Esophagus (tissue), 2 donors: ENCODE measurements around the gene ISG20. TPM values are rescaled to one million over a fixed set of nuclear protein-coding genes. Genes with fewer than 3 reads are reported as not detected.
"Not testable (repeated sequence)": the region's sequence is repeated elsewhere in the genome, so short reads cannot be mapped to it uniquely, and the experiment has no call there.

Experiments
- H3K27ac ChIP-seq, 2 donors: one replicate each; pipeline ENCODE4 v1.5.1; 2013; ENCODE audit warnings: low read depth in 2 of 2, mild to moderate bottlenecking in 2 of 2, inconsistent platforms in 1 of 2, low read length in 1 of 2, moderate library complexity in 1 of 2
- H3K27me3 ChIP-seq, 2 donors: one replicate each; pipeline ENCODE4 v1.6.1; 2013; ENCODE audit warnings: low read length in 2 of 2, control low read depth in 1 of 2, mild to moderate bottlenecking in 1 of 2; ENCODE audit not compliant: insufficient read depth in 2 of 2, control insufficient read depth in 1 of 2
- H3K36me3 ChIP-seq, 2 donors: one replicate each; pipeline ENCODE4 v1.6.1; 2013; ENCODE audit warnings: low read length in 1 of 2; ENCODE audit not compliant: control insufficient read depth in 2 of 2, insufficient read depth in 2 of 2
- H3K4me1 ChIP-seq, 2 donors: one replicate each; pipeline ENCODE4 v1.6.1; 2013; ENCODE audit warnings: low read length in 1 of 2; ENCODE audit not compliant: control insufficient read depth in 2 of 2, insufficient read depth in 2 of 2
- H3K4me3 ChIP-seq, 2 donors: one replicate each; pipeline ENCODE4 v1.5.1; 2013; ENCODE audit warnings: low read length in 2 of 2, mild to moderate bottlenecking in 2 of 2, low read depth in 1 of 2, moderate library complexity in 1 of 2
- H3K9me3 ChIP-seq, 2 donors: one replicate each; pipeline ENCODE4 v1.6.1; 2013; ENCODE audit warnings: mild to moderate bottlenecking in 2 of 2, low read depth in 1 of 2, low read length in 1 of 2, moderate library complexity in 1 of 2; ENCODE audit not compliant: control insufficient read depth in 2 of 2, insufficient read depth in 1 of 2
- WGBS, 2 donors: extraction: QIAGEN DNeasy Blood & Tissue Kit; methylation state at CpG; one replicate each; pipeline ENCODE4 v1.1.7; 2013; 5-methylcytosine and 5-hydroxymethylcytosine counted together
- polyA plus RNA-seq, 2 donors: library from polyadenylated mRNA; stranded (reverse); fragments of 200-250 nt; gene quantifications; one replicate each; pipeline ENCODE4 v1.2.3, GENCODE V29; 2013
- donor health status: healthy with polysubstance abuse.
- donor health status: Bipolar disorder and iron deficiency.

Gene ISG20
- polyA plus RNA-seq, 2 donors = 25.1 to 30.4 TPM

DNA sequence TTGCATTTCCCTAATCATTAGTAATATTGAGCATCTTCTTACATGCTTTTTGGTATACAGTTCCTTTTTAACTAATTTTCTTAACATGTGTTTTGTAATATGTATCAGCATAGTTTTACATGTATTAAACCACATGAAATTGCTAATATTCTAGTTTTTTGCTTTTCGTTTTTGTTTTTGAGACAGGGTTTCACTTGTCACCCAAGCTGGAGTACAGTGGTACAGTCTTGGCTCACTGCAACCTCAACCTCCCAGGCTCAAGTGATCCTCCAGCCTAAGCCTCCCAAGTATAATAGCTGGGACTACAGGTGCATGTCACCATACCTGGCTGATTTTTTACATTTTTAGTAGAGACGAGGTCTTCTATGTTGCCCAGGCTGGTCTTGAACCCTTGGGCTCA is 4.4 kb upstream of the ISG20 start:
- no peaks in the 10 kb centered on the region for H3K27me3 ChIP-seq
- peaks cover 6 to 9% of the 10 kb centered on the region in 2 donors for H3K36me3 ChIP-seq
- WGBS, 2 donors = 86 to 92% methylated on average over 2 of the region's 2 CpGs
- no peaks in the 10 kb centered on the region for H3K9me3 ChIP-seq
- H3K4me1 ChIP-seq = peaks cover 3 to 22% of the 10 kb centered on the region in 2 donors
- H3K4me3 ChIP-seq = no peak overlapping the region
- no peak overlapping the region for H3K27ac ChIP-seq

DNA sequence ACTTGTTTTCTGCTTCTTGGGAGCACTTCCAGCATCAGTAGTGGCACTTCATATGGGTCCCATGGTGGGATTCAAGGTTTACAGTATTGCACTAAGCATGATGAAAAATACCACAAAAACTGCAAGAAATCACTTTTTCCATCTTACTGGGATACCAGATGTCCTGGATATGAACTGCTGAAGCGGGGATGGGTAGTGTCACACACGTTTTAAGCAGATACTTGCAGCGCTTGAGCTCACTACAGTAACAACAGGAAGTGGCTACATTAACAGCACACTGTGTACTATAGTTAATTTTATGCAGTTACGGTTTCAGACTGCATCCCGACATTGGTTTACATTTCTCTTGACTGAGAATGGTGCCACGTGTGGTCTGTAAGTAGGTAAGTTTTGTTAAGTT is 3.5 kb upstream of the ISG20 start:
- Histone ChIP-seq H3K4me1 (peaks cover 3 to 20% of the 10 kb centered on the region in 2 donors), H3K27ac (no peak overlapping the region), H3K27me3 (no peaks in the 10 kb centered on the region), H3K4me3 (no peak overlapping the region), H3K9me3 (no peaks in the 10 kb centered on the region), H3K36me3 (peaks cover 2 to 3% of the 10 kb centered on the region in 2 donors)
- 61 to 63% methylated on average over 6 of the region's 6 CpGs for WGBS, 2 donors

DNA sequence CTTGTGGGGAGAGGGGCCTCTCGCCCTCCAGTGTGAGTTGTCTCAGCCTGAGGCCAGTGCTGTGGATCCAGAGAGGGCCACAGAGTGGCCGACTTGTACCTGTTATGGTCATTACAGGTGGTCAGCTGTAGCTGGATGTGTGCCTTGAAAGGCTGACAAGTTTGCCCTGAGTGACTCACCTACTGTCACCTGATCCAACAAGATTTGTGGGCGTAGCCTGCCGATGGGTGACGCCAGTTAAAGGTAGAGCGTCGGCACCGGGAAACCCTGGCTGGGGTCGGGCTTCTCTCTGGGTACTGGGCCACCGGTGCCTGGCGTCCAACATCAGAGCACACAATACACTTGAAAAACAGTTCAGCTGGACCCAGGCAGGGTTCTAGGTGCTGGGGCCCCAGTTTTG is 2.8 kb upstream of the ISG20 start:
- H3K27ac ChIP-seq = peak overlapping the region; percentile 83 to 88
- peaks cover 3 to 19% of the 10 kb centered on the region in 2 donors for H3K4me1 ChIP-seq
- H3K27me3 ChIP-seq = no peaks in the 10 kb centered on the region
- H3K4me3 ChIP-seq = no peak overlapping the region
- WGBS, 2 donors = 54 to 72% methylated on average over 11 of the region's 11 CpGs
- H3K9me3 ChIP-seq = no peaks in the 10 kb centered on the region
- H3K36me3 ChIP-seq = peaks cover 0 to 3% of the 10 kb centered on the region in 2 donors

DNA sequence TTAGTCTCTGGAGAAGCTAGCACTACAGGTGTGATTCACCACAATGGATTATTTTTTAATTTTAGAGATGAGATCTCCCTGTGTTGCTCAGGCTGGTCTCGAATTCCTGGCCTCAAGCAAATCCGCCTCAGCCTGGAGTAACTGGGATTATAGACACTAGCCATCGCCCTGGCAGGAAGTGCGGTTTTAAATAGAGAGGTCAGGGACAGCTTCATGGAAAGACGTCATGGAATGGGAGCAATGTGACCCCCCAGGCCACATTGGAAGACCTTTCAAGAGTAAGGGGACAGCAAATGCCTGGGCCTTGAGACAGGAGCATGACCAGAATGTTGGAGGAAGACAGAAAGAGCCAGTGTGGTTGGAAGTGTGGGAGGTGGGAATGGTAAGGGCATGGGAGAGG is 2.2 kb upstream of the ISG20 start:
- H3K4me1 ChIP-seq = peaks cover 3 to 19% of the 10 kb centered on the region in 2 donors
- H3K4me3 ChIP-seq = no peak overlapping the region
- H3K36me3 ChIP-seq = peaks cover 0 to 3% of the 10 kb centered on the region in 2 donors
- no peaks in the 10 kb centered on the region for H3K9me3 ChIP-seq
- H3K27ac ChIP-seq = peak overlapping the region; percentile 83 to 88
- no peaks in the 10 kb centered on the region for H3K27me3 ChIP-seq
- 65 to 78% methylated on average over 5 of the region's 5 CpGs for WGBS, 2 donors

DNA sequence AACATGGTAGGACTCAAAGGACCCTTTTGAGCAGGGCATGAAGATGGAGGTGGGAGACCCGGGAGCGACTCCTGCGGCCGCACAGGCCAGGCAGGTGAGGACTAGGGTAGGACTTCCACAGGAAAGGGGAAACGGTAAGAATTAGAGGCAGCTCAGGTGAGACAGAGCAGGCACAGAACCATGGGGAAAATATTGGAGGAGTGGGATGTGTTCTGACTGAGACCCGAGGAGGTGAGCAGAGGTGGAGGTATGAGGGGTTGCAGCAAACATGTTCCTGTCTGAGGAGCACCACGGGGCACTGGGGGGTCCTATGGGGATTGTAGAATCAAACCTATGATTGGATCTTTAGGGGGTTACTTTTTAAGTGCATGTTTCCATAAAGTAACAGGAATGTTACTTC is 1.4 kb upstream of the ISG20 start:
- WGBS, 2 donors = 71 to 75% methylated on average over 7 of the region's 7 CpGs
- no peaks in the 10 kb centered on the region for H3K36me3 ChIP-seq
- H3K9me3 ChIP-seq = no peaks in the 10 kb centered on the region
- H3K27me3 ChIP-seq = no peaks in the 10 kb centered on the region
- H3K4me3 ChIP-seq = no peak overlapping the region
- peaks cover 3 to 19% of the 10 kb centered on the region in 2 donors for H3K4me1 ChIP-seq
- H3K27ac ChIP-seq = peak overlapping the region; percentile 88 to 94

DNA sequence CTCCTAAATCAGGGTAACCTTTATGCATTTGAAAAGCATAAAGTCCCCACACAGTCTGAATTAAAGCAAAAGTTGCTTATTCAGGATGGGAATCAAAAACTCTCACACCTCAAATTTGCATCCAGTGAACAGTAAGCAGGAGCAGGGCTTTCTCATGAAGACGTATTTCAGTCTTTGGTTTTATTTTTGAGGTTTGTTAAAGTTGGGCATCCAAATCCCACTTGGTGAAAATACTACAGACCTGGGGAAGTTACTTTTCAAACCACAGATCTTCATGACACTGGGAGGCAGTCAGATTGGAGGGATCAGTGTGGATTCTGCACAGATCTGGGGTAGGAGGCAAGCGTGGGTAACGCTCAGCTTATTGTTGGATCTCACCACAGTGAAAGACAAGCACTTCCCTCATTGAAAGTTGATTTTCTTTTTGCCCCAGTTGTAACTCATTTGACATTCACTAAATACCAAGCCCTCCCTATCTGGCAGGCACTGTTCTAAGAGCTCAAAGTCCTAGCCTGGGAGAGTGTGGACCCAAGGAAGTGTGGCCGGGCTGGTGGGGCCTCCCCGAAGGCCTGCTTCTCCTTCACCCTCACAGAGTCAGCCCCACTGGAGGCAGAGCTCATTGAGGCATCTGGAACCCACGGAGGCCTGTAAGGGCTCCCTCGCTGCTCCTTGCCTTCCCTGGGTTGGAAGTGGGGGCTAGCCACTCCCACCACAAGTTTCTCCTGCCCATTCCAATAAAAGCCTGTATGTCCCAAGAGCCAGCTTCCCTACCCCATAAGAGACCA is 783 bp upstream of the ISG20 start:
- Histone ChIP-seq H3K4me1 (peaks cover 3 to 19% of the 10 kb centered on the region in 2 donors), H3K36me3 (no peaks in the 10 kb centered on the region), H3K4me3 (peak overlapping the region in 1 of 2 donors; percentile 60), H3K27me3 (no peaks in the 10 kb centered on the region), H3K27ac (peak overlapping the region; percentile 94 to 98), H3K9me3 (no peaks in the 10 kb centered on the region)
- WGBS, 2 donors = 58 to 63% methylated on average over 7 of the region's 7 CpGs

DNA sequence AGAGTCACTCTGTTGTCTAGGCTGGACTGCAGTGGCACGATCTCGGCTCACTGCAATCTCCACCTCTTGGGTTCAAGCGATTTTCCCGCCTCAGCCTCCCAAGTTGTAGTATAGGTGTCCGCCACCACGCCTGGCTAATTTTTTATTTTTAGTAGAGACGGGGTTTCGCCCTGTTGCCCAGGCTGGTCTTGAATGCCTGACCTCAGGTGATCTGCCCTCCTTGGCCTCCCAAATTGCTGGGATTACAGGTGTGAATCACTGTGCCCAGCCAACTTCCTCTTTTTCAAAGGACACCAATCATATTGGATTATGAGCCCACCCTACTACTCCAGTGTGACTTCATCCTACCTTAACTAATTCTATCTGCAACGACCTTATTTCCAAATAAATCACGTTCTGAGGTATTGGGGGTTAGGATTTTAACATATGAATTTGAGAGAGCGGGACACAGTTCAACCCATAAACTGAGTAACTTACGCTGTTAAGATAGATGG is 3.2 kb downstream of the ISG20 start:
- H3K4me3 ChIP-seq = no peak overlapping the region
- H3K4me1 ChIP-seq = peaks cover 3 to 15% of the 10 kb centered on the region in 2 donors
- no peaks in the 10 kb centered on the region for H3K27me3 ChIP-seq
- peaks cover 0 to 4% of the 10 kb centered on the region in 2 donors for H3K36me3 ChIP-seq
- no peak overlapping the region for H3K27ac ChIP-seq
- 93 to 94% methylated on average over 12 of the region's 12 CpGs for WGBS, 2 donors
- H3K9me3 ChIP-seq = no peaks in the 10 kb centered on the region

DNA sequence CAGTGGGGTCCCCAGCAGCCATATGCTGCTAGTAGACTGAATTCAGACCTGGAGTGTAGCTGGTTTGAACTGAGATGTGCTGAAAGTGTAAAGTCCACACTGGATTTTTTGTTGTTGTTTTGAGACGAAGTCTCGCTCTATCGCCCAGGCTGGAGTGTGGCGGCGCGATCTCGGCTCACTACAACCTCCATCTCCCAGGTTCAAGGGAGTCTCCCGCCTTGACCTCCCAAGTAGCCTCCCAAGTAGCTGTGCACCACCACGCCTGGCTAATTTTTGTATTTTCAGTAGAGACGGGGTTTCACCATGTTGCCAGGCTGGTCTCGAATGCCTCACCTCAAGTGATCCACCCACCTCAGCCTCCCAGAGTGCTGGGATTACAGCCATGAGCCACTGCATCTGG is 3.7 kb downstream of the ISG20 start:
- not testable (repeated sequence) for H3K36me3 ChIP-seq, H3K9me3 ChIP-seq, H3K27me3 ChIP-seq, H3K4me3 ChIP-seq, H3K27ac ChIP-seq
- 93 to 95% methylated on average over 11 of the region's 11 CpGs for WGBS, 2 donors
- peaks cover 3 to 15% of the 10 kb centered on the region in 2 donors for H3K4me1 ChIP-seq

DNA sequence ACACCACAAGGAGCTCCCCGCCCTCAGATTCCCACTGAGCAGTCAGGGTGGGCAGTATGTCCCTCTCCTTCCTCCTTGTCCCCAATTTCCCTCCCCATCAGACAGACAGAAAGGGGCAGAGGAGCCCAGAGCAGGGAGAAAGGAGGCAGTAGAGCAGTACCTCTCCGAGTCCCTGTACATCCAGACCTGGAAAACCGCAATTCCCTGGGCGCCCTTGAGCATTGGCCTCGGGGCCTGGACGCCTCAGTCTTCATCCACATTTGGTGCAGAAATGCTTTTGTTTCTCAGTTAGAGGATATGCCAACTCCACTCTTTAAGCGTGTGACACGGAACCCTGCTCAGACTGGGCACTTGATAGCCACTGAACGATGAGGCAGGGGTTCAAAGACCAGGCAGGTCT is 5.9 kb downstream of the ISG20 start:
- H3K27me3 ChIP-seq = no peaks in the 10 kb centered on the region
- H3K9me3 ChIP-seq = no peaks in the 10 kb centered on the region
- peaks cover 0 to 4% of the 10 kb centered on the region in 2 donors for H3K36me3 ChIP-seq
- no peak overlapping the region for H3K27ac ChIP-seq
- 90 to 91% methylated on average over 9 of the region's 9 CpGs for WGBS, 2 donors
- H3K4me1 ChIP-seq = peaks cover 3 to 12% of the 10 kb centered on the region in 2 donors
- no peak overlapping the region for H3K4me3 ChIP-seq
